ACHN (cell line): Measurements from ENCODE around the gene TMEM40.
"Not testable (repeated sequence)": the region's sequence is repeated elsewhere in the genome, so short reads cannot be mapped to it uniquely, and the experiment has no call there.

Experiments
- DNase-seq: peaks from one replicate; pipeline ENCODE4 v3.0.0-alpha.2; 2015
- in situ Hi-C: cut with HindIII; loops from 2 replicates; pipeline ENCODE4 v1.10.0; 2017; ENCODE audit warnings: low sequenced_read_pairs, low pct_ligation_motif_present, low pct_unique_long_range_greater_than_20kb

TMEM40 gene

GRCh38 chr3:12782172-12782815 lies 23.2 kb upstream of the TMEM40 start:
- no peak for DNase-seq
- in situ Hi-C loops: no loop called here

GRCh38 chr3:12780751-12781150 lies 21.7 kb upstream of the TMEM40 start:
- in situ Hi-C loops: no loop called here
- DNase-seq: no peak

- DNase-seq: no peak
- in situ Hi-C loops: no loop called here
Observed at GRCh38 chr3:12777171-12777570, 18.1 kb upstream of the TMEM40 start.

- DNase-seq, in situ Hi-C loops: not testable (repeated sequence)
Observed at GRCh38 chr3:12775970-12776369, 16.9 kb upstream of the TMEM40 start.

- in situ Hi-C loops: no loop called here
Observed at GRCh38 chr3:12775226-12775625, 16.2 kb upstream of the TMEM40 start.

GRCh38 chr3:12774619-12775018 lies 15.6 kb upstream of the TMEM40 start:
- DNase-seq: no peak
- in situ Hi-C loops: no loop called here

More at GRCh38 chr3:12775226-12775625, 16.2 kb upstream of the TMEM40 start:
- DNase-seq: no peak

- in situ Hi-C loops: no loop called here
- no peak for DNase-seq
Observed at GRCh38 chr3:12773710-12774086, 14.6 kb upstream of the TMEM40 start.

- in situ Hi-C loops: no loop called here
- DNase-seq: no peak
Observed at GRCh38 chr3:12773030-12773709, 14.1 kb upstream of the TMEM40 start.

GRCh38 chr3:12772462-12772861 lies 13.4 kb upstream of the TMEM40 start:
- no peak for DNase-seq
- in situ Hi-C loops: no loop called here

GRCh38 chr3:12771236-12771635 lies 12.2 kb upstream of the TMEM40 start:
- in situ Hi-C loops: no loop called here
- DNase-seq: no peak

GRCh38 chr3:12769761-12770160 lies 10.7 kb upstream of the TMEM40 start:
- DNase-seq: no peak

GRCh38 chr3:12768579-12769527 lies 9.8 kb upstream of the TMEM40 start:
- in situ Hi-C loops: no loop called here
- DNase-seq: no peak

More at GRCh38 chr3:12769761-12770160, 10.7 kb upstream of the TMEM40 start:
- in situ Hi-C loops: no loop called here

GRCh38 chr3:12766541-12766940 lies 7.5 kb upstream of the TMEM40 start:
- in situ Hi-C loops: no loop called here

GRCh38 chr3:12764171-12764776 lies 5.2 kb upstream of the TMEM40 start:
- in situ Hi-C loops: no loop called here
- no peak for DNase-seq

More at GRCh38 chr3:12766541-12766940, 7.5 kb upstream of the TMEM40 start:
- DNase-seq: no peak

GRCh38 chr3:12759693-12760565 lies 870 bp upstream of the TMEM40 start:
- in situ Hi-C loops: no loop called here
- no peak for DNase-seq

- peak; percentile 26 for DNase-seq
- in situ Hi-C loops: no loop called here
Observed at GRCh38 chr3:12758025-12758781, 856 bp downstream of the TMEM40 start.

GRCh38 chr3:12756635-12757034 lies 2.4 kb downstream of the TMEM40 start:
- in situ Hi-C loops: no loop called here
- DNase-seq: no peak
